ENCODE measurements around the gene PPP4R1. TPM values are rescaled to one million over a fixed set of nuclear protein-coding genes. Genes with fewer than 3 reads are reported as not detected.

The PPP4R1 gene
- polyA plus RNA-seq, 1 of the 3 experiments (the other 2 are of a cell fraction): 53.4 TPM

DNA sequence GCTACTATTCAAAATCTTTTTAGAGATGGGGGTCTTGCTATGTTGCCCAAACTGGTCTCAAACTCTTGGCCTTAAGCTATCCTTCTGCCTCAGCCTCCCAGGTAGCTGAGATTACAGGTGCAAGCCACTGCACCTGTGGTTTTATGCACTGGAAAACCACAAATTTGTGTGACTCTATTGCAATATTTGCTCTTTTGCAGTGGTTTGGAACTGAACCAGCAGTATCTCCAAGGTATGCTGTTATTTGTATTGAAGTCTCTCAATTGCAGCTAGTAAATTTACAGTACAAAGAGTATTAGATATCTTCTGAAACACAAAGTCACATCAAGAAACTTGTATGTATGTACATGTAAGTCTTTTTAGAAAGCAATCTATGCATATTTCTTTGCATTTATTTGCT, 46.2 kb downstream of the PPP4R1 start:
- H4K20me1 ChIP-seq (ENCODE audit: insufficient read depth): no peaks in the 10 kb centered on the region
- no peaks in the 10 kb centered on the region for H3K9me3 ChIP-seq
- POLR2A ChIA-PET: interaction anchor here (0.8 kb wide), 1 partner anchor 346 kb away, joined by 3 read pairs; the partner anchor contains the start of gene VAPA
- no peaks in the 10 kb centered on the region for H3K27me3 ChIP-seq (ENCODE audit: insufficient read depth)
- no peak overlapping the region for H2AFZ ChIP-seq (ENCODE audit: low read depth)
- no peak overlapping the region for H3K9ac ChIP-seq
- CTCF ChIA-PET: interaction anchor here (1.8 kb wide), 1 partner anchor 7 kb away, joined by 5 read pairs; no protein-coding TSS in a partner anchor
- no peaks in the 10 kb centered on the region for H3K4me1 ChIP-seq (ENCODE audit: control insufficient read depth in 1 of 2, insufficient read depth in 2 of 2, low read depth in 1 of 2, low read length in 1 of 2)
- H3K9me2 ChIP-seq: no peaks in the 10 kb centered on the region
- no peak overlapping the region for H3K27ac ChIP-seq (ENCODE audit: low read depth in 2 of 2, low read length in 1 of 2)
- peaks cover 3% of the 10 kb centered on the region for H3F3A ChIP-seq (replicated peaks; ENCODE audit: insufficient read depth)
- H3K4me3 ChIP-seq (ENCODE audit: low read depth in 2 of 2, low read length in 1 of 2): no peak overlapping the region
- no peak for TF ChIP-seq FOSL2 (IDR thresholded peaks at IDR 0.05; ENCODE audit: borderline replicate concordance, low read depth)
- TF ChIP-seq CHD2 (IDR thresholded peaks at IDR 0.05; ENCODE audit: low read length, partially characterized antibody): no peak
- TF ChIP-seq, protein P1, sequence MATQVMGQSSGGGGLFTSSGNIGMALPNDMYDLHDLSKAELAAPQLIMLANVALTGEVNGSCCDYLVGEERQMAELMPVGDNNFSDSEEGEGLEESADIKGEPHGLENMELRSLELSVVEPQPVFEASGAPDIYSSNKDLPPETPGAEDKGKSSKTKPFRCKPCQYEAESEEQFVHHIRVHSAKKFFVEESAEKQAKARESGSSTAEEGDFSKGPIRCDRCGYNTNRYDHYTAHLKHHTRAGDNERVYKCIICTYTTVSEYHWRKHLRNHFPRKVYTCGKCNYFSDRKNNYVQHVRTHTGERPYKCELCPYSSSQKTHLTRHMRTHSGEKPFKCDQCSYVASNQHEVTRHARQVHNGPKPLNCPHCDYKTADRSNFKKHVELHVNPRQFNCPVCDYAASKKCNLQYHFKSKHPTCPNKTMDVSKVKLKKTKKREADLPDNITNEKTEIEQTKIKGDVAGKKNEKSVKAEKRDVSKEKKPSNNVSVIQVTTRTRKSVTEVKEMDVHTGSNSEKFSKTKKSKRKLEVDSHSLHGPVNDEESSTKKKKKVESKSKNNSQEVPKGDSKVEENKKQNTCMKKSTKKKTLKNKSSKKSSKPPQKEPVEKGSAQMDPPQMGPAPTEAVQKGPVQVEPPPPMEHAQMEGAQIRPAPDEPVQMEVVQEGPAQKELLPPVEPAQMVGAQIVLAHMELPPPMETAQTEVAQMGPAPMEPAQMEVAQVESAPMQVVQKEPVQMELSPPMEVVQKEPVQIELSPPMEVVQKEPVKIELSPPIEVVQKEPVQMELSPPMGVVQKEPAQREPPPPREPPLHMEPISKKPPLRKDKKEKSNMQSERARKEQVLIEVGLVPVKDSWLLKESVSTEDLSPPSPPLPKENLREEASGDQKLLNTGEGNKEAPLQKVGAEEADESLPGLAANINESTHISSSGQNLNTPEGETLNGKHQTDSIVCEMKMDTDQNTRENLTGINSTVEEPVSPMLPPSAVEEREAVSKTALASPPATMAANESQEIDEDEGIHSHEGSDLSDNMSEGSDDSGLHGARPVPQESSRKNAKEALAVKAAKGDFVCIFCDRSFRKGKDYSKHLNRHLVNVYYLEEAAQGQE (IDR thresholded peaks at IDR 0.05; ENCODE audit: low read depth, low read length): no peak
- TF ChIP-seq, protein P2, sequence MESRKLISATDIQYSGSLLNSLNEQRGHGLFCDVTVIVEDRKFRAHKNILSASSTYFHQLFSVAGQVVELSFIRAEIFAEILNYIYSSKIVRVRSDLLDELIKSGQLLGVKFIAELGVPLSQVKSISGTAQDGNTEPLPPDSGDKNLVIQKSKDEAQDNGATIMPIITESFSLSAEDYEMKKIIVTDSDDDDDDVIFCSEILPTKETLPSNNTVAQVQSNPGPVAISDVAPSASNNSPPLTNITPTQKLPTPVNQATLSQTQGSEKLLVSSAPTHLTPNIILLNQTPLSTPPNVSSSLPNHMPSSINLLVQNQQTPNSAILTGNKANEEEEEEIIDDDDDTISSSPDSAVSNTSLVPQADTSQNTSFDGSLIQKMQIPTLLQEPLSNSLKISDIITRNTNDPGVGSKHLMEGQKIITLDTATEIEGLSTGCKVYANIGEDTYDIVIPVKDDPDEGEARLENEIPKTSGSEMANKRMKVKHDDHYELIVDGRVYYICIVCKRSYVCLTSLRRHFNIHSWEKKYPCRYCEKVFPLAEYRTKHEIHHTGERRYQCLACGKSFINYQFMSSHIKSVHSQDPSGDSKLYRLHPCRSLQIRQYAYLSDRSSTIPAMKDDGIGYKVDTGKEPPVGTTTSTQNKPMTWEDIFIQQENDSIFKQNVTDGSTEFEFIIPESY (IDR thresholded peaks at IDR 0.05; ENCODE audit: borderline replicate concordance, low read depth): no peak
- no peak for TF ChIP-seq MEF2A (IDR thresholded peaks at IDR 0.05; ENCODE audit: borderline replicate concordance, low read depth)
- TF ChIP-seq TCF12 (IDR thresholded peaks at IDR 0.05): no peak
- TF ChIP-seq TAF1 (IDR thresholded peaks at IDR 0.05; ENCODE audit: borderline replicate concordance, low read depth, low read length): no peak
- no peak for TF ChIP-seq NFIC (IDR thresholded peaks at IDR 0.05; ENCODE audit: borderline replicate concordance)
- no peak for TF ChIP-seq RCOR1 (IDR thresholded peaks at IDR 0.05; ENCODE audit: low read length)
- TF ChIP-seq IRF3 (IDR thresholded peaks at IDR 0.05; ENCODE audit: low read depth, low read length): no peak
- no peak for TF ChIP-seq JUND (IDR thresholded peaks at IDR 0.05)
- no peak for TF ChIP-seq USF1 (IDR thresholded peaks at IDR 0.05; ENCODE audit: borderline replicate concordance, low read depth)
- TF ChIP-seq RXRA (IDR thresholded peaks at IDR 0.05; ENCODE audit: borderline replicate concordance, low read depth): no peak
- no peak for TF ChIP-seq ELF1 (IDR thresholded peaks at IDR 0.05)
- no peak for TF ChIP-seq NRF1 (IDR thresholded peaks at IDR 0.05; ENCODE audit: low read depth, low read length)
- no peak for TF ChIP-seq RAD21 (IDR thresholded peaks at IDR 0.05; ENCODE audit: low read length)
- TF ChIP-seq USF2 (IDR thresholded peaks at IDR 0.05; ENCODE audit: borderline replicate concordance, low read depth, low read length): no peak
- no peak for TF ChIP-seq EP300 (IDR thresholded peaks at IDR 0.05; ENCODE audit: borderline replicate concordance in 1 of 2, low read depth in 1 of 2, low read length in 1 of 2)
- H3K36me3 ChIP-seq (replicated peaks in 1 of 2; ENCODE audit: control insufficient read depth in 1 of 2, insufficient read depth in 2 of 2, low read length in 1 of 2): peaks cover 54 to 79% of the 10 kb centered on the region in 2 experiments
- peaks cover 14% of the 10 kb centered on the region; the same call in 1 of the 2 replicates for H3K79me2 ChIP-seq (ENCODE audit: insufficient read depth)
- no peak overlapping the region for H3K4me2 ChIP-seq
- no peak for DNase-seq
